Measurements from ENCODE around the gene SDC1. TPM values are rescaled to one million over a fixed set of nuclear protein-coding genes. Genes with fewer than 3 reads are reported as not detected.

The SDC1 gene
- total RNA-seq, 1 donor from 2014 or later = 35.1 TPM

DNA sequence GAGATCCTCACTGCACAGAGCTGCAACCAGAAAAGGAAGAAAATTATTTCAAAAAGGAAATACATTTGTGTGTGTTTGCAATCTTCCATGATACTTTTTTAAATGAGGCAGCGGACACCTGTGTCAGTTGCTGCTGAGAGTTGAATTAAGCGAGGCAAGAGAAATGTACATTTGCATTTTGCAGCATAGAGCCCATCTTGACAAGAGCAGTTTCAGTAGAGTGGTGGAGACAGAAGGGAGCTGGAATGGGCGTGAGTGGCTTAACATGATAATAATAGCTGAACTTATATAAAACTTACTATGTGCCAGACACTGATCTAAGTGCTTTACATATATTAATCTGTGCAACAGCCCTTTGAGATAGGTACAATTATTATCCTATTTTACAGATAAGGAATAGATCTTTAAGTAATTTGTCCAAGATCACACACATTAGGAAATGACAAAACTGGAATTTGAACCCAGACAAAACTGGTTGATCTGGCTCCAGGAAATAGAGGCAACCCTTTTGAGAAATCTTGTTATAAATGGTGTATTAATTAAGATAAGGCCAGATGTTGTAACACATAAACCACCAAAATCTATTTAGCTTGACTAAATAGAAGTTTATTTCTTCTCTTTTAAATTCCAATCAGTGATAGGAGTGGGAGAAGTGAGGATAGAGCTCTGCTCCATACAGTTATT lies 68.7 kb downstream of the SDC1 start:
- no peaks in the 10 kb centered on the region for H3K36me3 Mint-ChIP-seq (ENCODE audit: insufficient read depth)
- no peak for DNase-seq (ENCODE audit: low spot score, unreplicated experiment)
- H3K27me3 Mint-ChIP-seq = peaks cover 8% of the 10 kb centered on the region
- no peak overlapping the region for H3K4me3 Mint-ChIP-seq (ENCODE audit: low read depth)
- no peak overlapping the region for H3K27ac Mint-ChIP-seq
- H3K9me3 Mint-ChIP-seq (ENCODE audit: low read depth) = peaks cover 6% of the 10 kb centered on the region
- no peaks in the 10 kb centered on the region for H3K4me1 Mint-ChIP-seq (ENCODE audit: low read depth)
- TF ChIP-seq, protein P1, sequence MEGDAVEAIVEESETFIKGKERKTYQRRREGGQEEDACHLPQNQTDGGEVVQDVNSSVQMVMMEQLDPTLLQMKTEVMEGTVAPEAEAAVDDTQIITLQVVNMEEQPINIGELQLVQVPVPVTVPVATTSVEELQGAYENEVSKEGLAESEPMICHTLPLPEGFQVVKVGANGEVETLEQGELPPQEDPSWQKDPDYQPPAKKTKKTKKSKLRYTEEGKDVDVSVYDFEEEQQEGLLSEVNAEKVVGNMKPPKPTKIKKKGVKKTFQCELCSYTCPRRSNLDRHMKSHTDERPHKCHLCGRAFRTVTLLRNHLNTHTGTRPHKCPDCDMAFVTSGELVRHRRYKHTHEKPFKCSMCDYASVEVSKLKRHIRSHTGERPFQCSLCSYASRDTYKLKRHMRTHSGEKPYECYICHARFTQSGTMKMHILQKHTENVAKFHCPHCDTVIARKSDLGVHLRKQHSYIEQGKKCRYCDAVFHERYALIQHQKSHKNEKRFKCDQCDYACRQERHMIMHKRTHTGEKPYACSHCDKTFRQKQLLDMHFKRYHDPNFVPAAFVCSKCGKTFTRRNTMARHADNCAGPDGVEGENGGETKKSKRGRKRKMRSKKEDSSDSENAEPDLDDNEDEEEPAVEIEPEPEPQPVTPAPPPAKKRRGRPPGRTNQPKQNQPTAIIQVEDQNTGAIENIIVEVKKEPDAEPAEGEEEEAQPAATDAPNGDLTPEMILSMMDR (IDR thresholded peaks at IDR 0.05; ENCODE audit: unreplicated experiment) = no peak

DNA sequence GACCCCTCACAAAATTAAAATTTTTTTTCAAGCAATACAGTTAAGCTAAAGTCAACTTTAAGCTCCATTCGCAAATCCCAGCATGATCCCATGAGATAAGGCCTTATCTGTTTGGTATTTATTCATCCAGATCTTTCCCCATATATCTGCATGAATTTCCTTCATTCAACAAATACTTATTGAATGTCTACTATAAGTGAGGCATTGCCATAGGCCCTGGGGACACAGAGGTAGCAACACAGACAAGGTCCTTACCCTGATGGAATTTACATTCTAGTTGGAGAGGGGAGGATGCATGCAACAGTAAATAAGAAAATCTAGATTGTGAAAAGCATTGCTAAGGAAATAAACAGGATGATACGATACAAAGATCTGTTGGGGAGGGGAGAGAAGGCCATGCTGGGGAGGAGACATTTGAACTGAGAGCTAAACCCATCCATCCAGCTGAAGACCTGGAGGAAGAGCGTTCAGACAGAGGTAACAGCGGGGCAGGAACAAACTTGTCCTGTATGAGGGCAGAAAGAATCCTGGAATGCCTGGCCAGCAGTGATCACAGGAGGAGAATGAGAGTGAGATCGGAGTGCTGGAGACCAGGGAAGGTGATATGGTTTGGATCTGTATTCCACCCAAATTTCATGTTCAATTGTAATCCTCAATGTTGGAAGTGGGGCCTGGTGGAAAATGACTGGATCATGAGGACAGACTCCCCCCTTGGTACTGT lies 71.6 kb downstream of the SDC1 start:
- H3K4me3 Mint-ChIP-seq (ENCODE audit: low read depth) = no peak overlapping the region
- peaks cover 11% of the 10 kb centered on the region for H3K4me1 Mint-ChIP-seq (ENCODE audit: low read depth)
- no peak for DNase-seq (ENCODE audit: low spot score, unreplicated experiment)
- H3K36me3 Mint-ChIP-seq (ENCODE audit: insufficient read depth) = no peaks in the 10 kb centered on the region
- peaks cover 11% of the 10 kb centered on the region for H3K27me3 Mint-ChIP-seq
- TF ChIP-seq, protein P1 (IDR thresholded peaks at IDR 0.05; ENCODE audit: unreplicated experiment) = no peak
- no peaks in the 10 kb centered on the region for H3K9me3 Mint-ChIP-seq (ENCODE audit: low read depth)
- H3K27ac Mint-ChIP-seq = no peak overlapping the region

DNA sequence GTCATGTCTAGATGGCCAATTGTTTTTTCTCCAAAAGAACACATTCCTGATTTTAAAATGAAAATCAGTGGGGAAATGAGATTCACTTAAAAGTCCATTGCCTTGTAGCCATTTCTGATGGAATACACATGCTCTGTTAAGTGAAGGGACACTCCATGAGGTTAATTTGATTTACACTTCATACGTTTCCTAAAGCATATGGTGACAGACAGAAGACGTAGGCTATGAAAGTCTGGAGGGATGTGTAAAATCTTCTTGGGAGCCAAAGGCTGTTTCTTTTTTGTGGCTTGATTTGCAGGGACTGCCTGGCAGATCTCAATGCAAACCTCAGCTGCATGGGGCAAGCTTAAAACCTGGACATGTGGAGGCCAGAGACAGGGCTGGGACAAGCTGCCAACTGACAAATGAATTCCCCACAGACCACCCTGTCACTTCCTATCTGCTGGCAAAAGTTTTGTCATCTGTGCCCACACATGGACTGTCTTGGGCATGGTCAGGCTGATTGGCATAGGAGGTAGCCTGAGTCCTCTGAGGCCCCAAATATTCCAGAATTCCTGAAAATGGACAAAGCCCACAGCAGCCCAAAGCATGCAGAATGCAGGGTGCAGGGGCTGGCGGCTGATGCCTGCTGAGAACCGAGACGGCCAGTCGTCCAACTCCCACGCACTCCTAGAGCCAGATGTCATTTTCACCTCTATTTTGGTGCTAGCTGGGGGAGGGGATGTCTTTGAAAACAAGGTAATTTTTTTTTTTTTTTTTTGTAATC lies 73.9 kb downstream of the SDC1 start:
- TF ChIP-seq, protein P1 (IDR thresholded peaks at IDR 0.05; ENCODE audit: unreplicated experiment) = no peak
- no peak for DNase-seq (ENCODE audit: low spot score, unreplicated experiment)
- H3K4me3 Mint-ChIP-seq (ENCODE audit: low read depth) = no peak overlapping the region
- H3K4me1 Mint-ChIP-seq (ENCODE audit: low read depth) = peaks cover 12% of the 10 kb centered on the region
- H3K27ac Mint-ChIP-seq = no peak overlapping the region
- H3K27me3 Mint-ChIP-seq = peaks cover 14% of the 10 kb centered on the region
- no peaks in the 10 kb centered on the region for H3K9me3 Mint-ChIP-seq (ENCODE audit: low read depth)
- H3K36me3 Mint-ChIP-seq (ENCODE audit: insufficient read depth) = no peaks in the 10 kb centered on the region

Other genes with a start within 250 kb of the SDC1 start
- gene WDR35, start 235.0 kb downstream of the SDC1 start, total RNA-seq = 16.5 and 17.0 TPM in 2 replicates
- 2.5 and 3.1 TPM in 2 replicates for gene MATN3, start 212.5 kb downstream of the SDC1 start, total RNA-seq
- 241 and 251 TPM in 2 replicates for gene LAPTM4A, start 173.5 kb downstream of the SDC1 start, total RNA-seq
- gene PUM2, start 125.7 kb upstream of the SDC1 start, total RNA-seq = 123 and 128 TPM in 2 replicates
- gene RHOB, start 221.9 kb upstream of the SDC1 start, total RNA-seq = 140 and 148 TPM in 2 replicates